GM04503 (cell line): ENCODE measurements around the gene CAT.

ENCODE experiments used
- DNase-seq: peaks from one replicate; pipeline ENCODE4 v3.0.0-alpha.2; 2012; ENCODE audit warnings: low read depth

Gene CAT

GRCh38 chr11:34459507-34460162 is 20.9 kb downstream of the CAT start:
- DNase-seq, result no peak

DNA sequence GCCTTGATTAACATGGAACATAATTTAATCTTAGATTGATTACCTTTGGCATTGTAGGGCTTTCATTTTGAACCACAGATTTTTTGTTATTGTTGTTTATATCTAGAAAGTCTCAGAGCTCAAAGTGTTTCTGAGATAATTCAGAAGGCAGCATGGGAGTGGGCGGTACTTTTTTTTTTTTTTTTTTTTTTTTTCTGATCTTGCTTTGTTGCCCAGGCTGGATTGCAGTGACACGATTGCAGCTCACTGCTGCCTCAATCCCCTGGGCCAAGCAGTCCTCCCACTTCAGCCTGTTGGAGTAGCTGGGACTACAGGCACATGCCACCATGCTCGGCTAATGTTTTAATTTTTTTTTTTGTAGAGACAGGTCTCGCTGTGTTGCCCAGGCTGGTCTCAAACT is 21.5 kb downstream of the CAT start:
- DNase-seq, result no peak

DNA sequence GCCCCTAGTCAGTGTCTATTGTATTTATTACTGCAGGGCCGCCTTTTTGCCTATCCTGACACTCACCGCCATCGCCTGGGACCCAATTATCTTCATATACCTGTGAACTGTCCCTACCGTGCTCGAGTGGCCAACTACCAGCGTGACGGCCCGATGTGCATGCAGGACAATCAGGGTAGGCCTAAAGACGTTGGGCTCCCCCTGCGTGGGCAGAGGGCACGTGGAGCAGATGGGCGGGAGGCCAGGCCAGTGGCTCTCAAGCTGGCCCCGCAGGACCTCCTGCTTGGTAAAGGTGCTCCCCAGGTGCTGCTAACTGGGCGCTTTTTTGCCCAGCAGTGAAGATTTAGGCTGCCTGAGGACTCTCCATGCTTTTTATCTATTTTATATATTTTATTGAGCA is 22.5 kb downstream of the CAT start:
- no peak for DNase-seq

GRCh38 chr11:34464591-34465051 is 25.9 kb downstream of the CAT start:
- no peak for DNase-seq

DNA sequence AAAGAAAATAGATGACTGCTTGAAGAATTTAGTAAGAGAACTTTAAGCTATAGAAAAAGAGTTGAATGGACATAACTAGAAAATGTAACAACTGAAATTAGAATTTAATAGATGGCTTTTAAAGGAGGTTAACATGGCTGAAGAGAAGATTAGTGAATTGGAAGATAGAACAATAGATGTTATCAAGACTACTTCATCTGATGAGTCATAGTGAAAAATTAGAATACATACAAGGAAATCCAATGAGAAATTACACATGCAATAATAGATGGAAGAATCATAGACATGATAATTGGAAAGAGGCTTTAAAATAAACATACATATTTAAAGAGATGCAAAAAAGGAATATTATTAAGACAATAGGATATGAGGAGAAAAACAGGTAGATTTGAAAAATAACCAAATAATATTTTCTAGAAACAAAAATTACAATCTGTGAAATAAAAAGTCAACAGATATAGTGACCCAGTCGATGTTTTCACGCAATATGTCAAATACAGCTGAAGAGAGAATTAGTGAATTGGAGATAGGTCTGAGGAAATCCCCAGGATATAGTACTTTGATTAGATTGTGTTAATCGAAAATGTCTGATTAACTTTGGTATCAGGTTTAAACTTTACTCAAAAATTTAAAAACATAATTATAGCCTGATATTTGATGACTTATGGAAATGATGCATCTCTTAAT is 28.2 kb downstream of the CAT start:
- no peak for DNase-seq

DNA sequence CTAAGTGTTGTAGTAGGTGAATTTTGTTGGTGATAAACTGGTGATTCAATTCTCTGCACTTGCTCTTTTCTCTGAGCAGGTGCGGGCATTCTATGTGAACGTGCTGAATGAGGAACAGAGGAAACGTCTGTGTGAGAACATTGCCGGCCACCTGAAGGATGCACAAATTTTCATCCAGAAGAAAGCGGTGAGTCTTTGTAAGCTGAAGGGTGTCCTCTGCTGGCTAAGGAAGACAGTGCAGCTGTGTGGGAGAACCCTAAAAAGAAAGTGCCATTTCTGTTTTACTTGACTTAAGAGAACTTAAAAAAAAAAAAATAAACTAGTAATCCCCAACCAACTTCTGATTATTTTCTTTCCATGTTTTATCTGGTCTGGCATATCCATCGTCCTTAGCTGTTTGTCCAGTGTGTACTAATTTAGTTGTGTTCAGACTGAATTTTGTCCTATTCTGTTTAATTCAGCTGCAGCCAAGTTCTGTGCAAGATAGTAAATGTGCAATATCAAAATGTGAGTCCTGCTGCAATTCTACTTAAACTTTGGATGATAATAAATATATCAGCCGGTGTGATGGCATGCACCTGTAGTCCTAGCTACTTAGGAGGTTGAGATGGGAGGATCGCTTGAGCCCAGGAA is 29.6 kb downstream of the CAT start:
- no peak for DNase-seq

GRCh38 chr11:34473603-34474169 is 35.0 kb downstream of the CAT start:
- DNase-seq, result no peak

DNA sequence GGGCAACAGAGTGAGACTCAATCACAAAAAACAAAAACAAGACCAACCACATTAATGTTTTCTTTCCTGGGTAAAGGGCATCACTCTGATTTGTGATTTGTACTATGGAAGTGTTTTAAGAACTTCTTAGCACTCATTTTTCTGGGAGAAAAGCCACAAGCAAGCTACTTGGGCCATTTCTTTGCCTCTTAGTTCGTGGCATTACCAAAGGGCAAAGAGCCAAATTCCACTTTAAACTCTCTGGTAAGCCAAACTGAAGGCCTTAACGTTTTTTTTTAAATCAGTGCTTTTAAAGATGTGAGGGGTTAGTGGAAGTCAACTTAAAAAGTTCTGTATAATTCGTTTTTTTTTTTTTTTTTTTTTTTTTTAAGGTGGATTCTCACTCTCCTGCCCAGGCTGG is 36.9 kb downstream of the CAT start:
- no peak for DNase-seq

GRCh38 chr11:34476849-34477248 is 38.1 kb downstream of the CAT start:
- no peak for DNase-seq

- no peak for DNase-seq
Measured at GRCh38 chr11:34478845-34479663, 40.3 kb downstream of the CAT start.

DNA sequence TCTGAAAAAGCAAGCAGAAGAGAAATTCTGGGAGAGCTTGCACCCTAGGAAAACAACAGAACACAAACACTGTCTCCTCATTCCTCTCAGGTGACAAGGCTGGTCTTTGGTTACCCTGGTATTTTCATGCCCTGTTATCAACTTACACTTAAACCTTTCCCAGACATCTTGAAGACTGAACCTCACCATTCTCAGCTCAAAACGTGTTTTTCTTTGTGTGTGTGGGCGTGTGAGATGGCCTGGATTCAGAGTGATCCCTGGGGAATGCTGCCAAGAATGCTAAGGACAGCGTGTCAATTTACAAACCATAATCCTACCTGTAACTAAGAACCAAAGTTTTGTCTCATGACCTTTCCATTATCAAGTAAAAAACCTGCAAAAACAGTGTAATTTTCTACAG is 41.6 kb downstream of the CAT start:
- no peak for DNase-seq

- DNase-seq, result no peak
Measured at GRCh38 chr11:34481307-34481706, 42.6 kb downstream of the CAT start.

- DNase-seq, result no peak
Measured at GRCh38 chr11:34483106-34483874, 44.6 kb downstream of the CAT start.

- DNase-seq, result no peak
Measured at GRCh38 chr11:34487430-34487829, 48.7 kb downstream of the CAT start.

GRCh38 chr11:34488855-34489557 is 50.3 kb downstream of the CAT start:
- no peak for DNase-seq

DNA sequence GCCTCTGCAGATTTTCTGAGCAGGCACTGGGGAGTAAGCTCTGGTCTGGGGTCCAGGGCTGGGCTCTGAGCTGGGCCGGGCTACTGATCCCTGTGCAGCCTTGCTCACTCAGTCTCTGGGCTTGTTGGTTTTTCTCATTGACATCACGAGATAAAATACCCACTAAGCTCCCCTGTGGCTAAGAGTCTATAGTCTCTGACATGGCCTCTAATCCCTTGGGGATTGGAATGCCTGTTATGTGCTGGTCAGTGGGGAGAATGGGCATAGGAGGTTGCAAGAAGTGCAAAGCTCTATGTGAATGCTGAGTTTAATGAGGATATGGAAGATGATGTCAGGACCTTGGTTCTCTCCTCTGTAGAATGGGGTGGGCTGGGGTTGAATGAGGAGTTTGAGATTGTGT is 51.6 kb downstream of the CAT start:
- DNase-seq, result no peak

DNA sequence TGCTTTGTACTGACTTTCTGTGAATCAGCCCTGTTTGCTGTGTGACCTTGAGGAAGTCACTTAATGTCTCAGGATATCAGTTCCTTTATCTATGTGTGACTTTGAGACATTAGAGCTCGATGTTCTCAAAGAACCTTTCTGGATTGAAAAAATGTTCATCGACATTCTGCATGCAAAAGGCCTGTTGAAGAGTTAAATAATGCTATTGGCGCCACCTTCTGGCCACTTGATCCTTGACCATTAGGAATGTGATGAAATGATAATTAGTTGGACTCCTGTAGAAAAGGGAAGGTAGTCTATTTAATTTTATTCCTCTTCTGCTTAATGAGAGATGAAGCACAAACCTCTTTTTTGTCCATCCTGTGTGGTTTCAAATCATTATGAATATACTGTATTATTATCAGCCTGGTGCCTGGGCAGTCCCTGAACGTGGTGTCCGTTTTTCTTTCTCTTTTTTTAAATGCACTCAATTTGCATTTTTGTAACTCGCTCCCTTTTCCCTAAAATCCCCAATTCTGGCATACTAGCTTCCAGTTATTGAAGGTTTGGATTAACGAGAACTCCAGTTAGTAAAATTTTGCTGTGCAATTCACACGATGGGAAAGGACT is 54.2 kb downstream of the CAT start:
- no peak for DNase-seq

DNA sequence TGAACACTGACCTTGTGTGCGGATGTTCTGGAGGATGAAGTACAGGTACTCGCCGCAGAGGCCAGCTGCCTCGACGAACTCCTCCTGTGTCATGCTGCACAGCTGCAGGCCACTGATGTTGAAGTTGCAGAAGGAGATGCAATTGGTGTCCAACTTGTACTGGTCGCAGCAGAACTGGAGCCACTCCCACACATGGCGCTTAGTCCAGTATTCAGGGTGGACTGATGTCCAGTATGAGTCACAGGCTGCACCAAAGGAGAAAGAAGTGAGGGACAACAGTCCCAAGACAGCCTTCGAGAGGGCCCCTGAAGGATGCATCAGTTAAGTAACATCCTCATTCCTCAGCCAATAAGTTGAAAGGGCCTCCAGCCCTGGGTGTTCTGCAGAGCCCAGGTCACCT is 54.7 kb downstream of the CAT start:
- no peak for DNase-seq

- no peak for DNase-seq
Measured at GRCh38 chr11:34493926-34494595, 55.3 kb downstream of the CAT start.

GRCh38 chr11:34495239-34495723 is 56.5 kb downstream of the CAT start:
- DNase-seq, result no peak
